Stimulated activated naive CD4-positive, alpha-beta T cell treated with Interleukin-2 at 50 U/mL for 16 hours (primary cell): ENCODE results near the gene COMMD3.
A peak's percentile ranks its signal among the peaks of the same experiment; 100 is the strongest.
"Not testable (repeated sequence)": the region's sequence is repeated elsewhere in the genome, so short reads cannot be mapped to it uniquely, and the experiment has no call there.

ENCODE experiments used
- DNase-seq: peaks from one replicate; lab custom pipeline; 2025; lab: John Stamatoyannopoulos, UW

Gene COMMD3

GRCh38 chr10:22316286-22317075 lies at the start of gene COMMD3:
Gene COMMD3 (plus strand): TSS chr10:22316388. CDS start chr10:22316418, 30 bp downstream.
- DNase-seq, result peak; percentile 75

GRCh38 chr10:22268503-22268902 lies 47.7 kb upstream of the COMMD3 start:
- DNase-seq, result no peak

- DNase-seq, result no peak
Measured at GRCh38 chr10:22271786-22272185, 44.4 kb upstream of the COMMD3 start.

GRCh38 chr10:22278441-22278782 lies 37.8 kb upstream of the COMMD3 start:
- no peak for DNase-seq

GRCh38 chr10:22280078-22280477 lies 36.1 kb upstream of the COMMD3 start:
- no peak for DNase-seq

GRCh38 chr10:22285130-22285529 lies 31.1 kb upstream of the COMMD3 start:
- no peak for DNase-seq

- no peak for DNase-seq
Measured at GRCh38 chr10:22293747-22294404, 22.3 kb upstream of the COMMD3 start.

- no peak for DNase-seq
Measured at GRCh38 chr10:22294694-22295093, 21.5 kb upstream of the COMMD3 start.

- no peak for DNase-seq
Measured at GRCh38 chr10:22301193-22301592, 15.0 kb upstream of the COMMD3 start.

- no peak for DNase-seq
Measured at GRCh38 chr10:22303461-22303860, 12.7 kb upstream of the COMMD3 start.

GRCh38 chr10:22305721-22306120 lies 10.5 kb upstream of the COMMD3 start:
- DNase-seq, result no peak

- peak; percentile 36 for DNase-seq
Measured at GRCh38 chr10:22308390-22308789, 7.8 kb upstream of the COMMD3 start.

GRCh38 chr10:22309180-22310000 lies 6.8 kb upstream of the COMMD3 start:
- no peak for DNase-seq

- DNase-seq, result not testable (repeated sequence)
Measured at GRCh38 chr10:22310012-22310411, 6.2 kb upstream of the COMMD3 start.

GRCh38 chr10:22310928-22311327 lies 5.3 kb upstream of the COMMD3 start:
- no peak for DNase-seq

GRCh38 chr10:22314852-22315251 lies 1.3 kb upstream of the COMMD3 start:
- no peak for DNase-seq

GRCh38 chr10:22315455-22316285 lies 518 bp upstream of the COMMD3 start:
- DNase-seq, result no peak

- no peak for DNase-seq
Measured at GRCh38 chr10:22317076-22317370, 835 bp downstream of the COMMD3 start.

- DNase-seq, result no peak
Measured at GRCh38 chr10:22317771-22318565, 1.8 kb downstream of the COMMD3 start.

- no peak for DNase-seq
Measured at GRCh38 chr10:22318772-22319171, 2.6 kb downstream of the COMMD3 start.

GRCh38 chr10:22319547-22319979 lies 3.4 kb downstream of the COMMD3 start:
- no peak for DNase-seq
